ENCODE results near the gene STIL. TPM values are rescaled to one million over a fixed set of nuclear protein-coding genes. Genes with fewer than 3 reads are reported as not detected.

STIL gene
- total RNA-seq, 4 donors from 2014 or later, result 2.8 to 4.2 (median 4.0) TPM

DNA sequence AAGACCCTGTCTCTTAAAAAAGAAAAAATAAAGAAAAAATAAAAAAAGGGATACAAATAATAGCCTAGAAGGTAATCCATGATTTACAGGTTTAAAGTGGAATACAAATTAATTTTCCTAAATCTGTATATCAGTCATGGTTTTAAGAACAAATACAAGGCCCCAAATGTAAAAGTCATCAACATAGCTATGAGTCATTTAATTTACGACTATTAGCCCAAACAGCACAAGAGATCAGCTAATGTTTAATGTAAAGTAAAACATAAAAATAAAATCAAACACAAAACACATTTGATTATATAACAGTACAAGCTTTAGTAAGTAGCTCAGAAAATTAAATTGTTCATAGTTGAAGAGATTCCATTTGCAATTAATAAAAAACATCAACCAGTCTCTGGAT lies 61.6 kb downstream of the STIL start:
- no peaks in the 10 kb centered on the region for H3K4me1 ChIP-seq
- no peaks in the 10 kb centered on the region for H3K9me3 ChIP-seq
- no peaks in the 10 kb centered on the region for H3K36me3 ChIP-seq
- H3K27me3 ChIP-seq, result no peaks in the 10 kb centered on the region
- 92% methylated on average over 1 of the region's 1 CpG for WGBS
- TF ChIP-seq POLR2A (IDR thresholded peaks at IDR 0.05) (no peak), EP300 (IDR thresholded peaks at IDR 0.05) (no peak), POLR2AphosphoS5 (IDR thresholded peaks at IDR 0.05) (no peak)
- TF ChIP-seq, protein P1, sequence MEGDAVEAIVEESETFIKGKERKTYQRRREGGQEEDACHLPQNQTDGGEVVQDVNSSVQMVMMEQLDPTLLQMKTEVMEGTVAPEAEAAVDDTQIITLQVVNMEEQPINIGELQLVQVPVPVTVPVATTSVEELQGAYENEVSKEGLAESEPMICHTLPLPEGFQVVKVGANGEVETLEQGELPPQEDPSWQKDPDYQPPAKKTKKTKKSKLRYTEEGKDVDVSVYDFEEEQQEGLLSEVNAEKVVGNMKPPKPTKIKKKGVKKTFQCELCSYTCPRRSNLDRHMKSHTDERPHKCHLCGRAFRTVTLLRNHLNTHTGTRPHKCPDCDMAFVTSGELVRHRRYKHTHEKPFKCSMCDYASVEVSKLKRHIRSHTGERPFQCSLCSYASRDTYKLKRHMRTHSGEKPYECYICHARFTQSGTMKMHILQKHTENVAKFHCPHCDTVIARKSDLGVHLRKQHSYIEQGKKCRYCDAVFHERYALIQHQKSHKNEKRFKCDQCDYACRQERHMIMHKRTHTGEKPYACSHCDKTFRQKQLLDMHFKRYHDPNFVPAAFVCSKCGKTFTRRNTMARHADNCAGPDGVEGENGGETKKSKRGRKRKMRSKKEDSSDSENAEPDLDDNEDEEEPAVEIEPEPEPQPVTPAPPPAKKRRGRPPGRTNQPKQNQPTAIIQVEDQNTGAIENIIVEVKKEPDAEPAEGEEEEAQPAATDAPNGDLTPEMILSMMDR (IDR thresholded peaks at IDR 0.05), result no peak
- DNase-seq (ENCODE audit: low spot score in 2 of 2), result no peak
- no peak overlapping the region for H3K4me3 ChIP-seq
- no peak overlapping the region for H3K27ac ChIP-seq

DNA sequence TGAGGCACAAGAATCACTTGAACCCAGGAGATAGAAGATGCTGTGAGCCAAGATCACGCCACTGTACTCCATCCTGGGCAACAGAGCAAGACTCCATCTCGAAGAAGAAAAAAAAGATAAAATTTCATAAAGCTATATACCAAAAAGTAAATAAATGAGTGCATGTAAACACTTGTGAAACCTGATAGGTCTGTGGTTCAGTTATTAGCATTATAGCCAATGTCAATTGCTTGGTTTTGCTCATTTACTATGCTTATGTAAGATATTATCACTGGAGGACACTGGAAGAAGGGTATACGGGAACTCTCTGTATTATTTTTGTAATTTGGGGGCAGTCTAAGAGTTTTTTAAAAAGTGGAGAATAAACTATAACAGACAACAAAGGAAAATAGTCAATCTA lies 64.2 kb downstream of the STIL start:
- 97% methylated on average over 3 of the region's 3 CpGs for WGBS
- TF ChIP-seq POLR2A (IDR thresholded peaks at IDR 0.05), result no peak
- TF ChIP-seq POLR2AphosphoS5 (IDR thresholded peaks at IDR 0.05), result no peak
- TF ChIP-seq, protein P1 (IDR thresholded peaks at IDR 0.05), result no peak
- no peak for TF ChIP-seq EP300 (IDR thresholded peaks at IDR 0.05)
- Histone ChIP-seq H3K4me1 (no peaks in the 10 kb centered on the region), H3K9me3 (no peaks in the 10 kb centered on the region), H3K27ac (no peak overlapping the region), H3K36me3 (no peaks in the 10 kb centered on the region), H3K4me3 (no peak overlapping the region), H3K27me3 (no peaks in the 10 kb centered on the region)
- DNase-seq (ENCODE audit: low spot score in 2 of 2), result no peak

DNA sequence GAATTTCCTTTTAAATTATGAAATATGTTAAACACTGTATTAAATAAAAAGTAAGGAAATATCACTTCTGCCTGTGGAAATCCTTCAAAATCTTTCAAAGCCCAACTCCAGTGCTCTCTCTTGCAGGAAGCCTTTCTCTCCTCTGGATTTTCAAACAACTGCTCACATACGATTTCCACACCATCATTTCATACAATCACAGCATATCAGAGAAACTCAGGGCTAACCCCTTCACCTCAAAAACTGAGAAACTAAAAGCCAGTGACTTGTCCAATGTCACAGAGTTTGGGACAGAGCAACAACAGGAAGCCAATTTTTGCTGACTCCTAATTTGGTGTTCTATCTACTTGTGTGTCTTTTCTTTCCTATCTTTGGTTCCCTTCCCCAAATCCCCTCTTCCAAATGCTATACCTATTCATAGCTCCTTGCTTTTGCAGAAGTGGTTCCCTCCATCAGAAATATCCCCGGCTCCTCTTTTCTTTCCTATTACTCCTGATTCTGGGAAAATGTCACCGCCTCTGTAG lies 69.5 kb downstream of the STIL start:
- H3K9me3 ChIP-seq, result no peaks in the 10 kb centered on the region
- H3K4me1 ChIP-seq, result no peaks in the 10 kb centered on the region
- H3K27me3 ChIP-seq, result peaks cover 17% of the 10 kb centered on the region
- H3K4me3 ChIP-seq, result no peak overlapping the region
- TF ChIP-seq, protein P1 (IDR thresholded peaks at IDR 0.05), result no peak
- no peak for TF ChIP-seq POLR2A (IDR thresholded peaks at IDR 0.05)
- no peak for TF ChIP-seq EP300 (IDR thresholded peaks at IDR 0.05)
- no peak for TF ChIP-seq POLR2AphosphoS5 (IDR thresholded peaks at IDR 0.05)
- WGBS, result 86% methylated on average over 3 of the region's 3 CpGs
- no peak overlapping the region for H3K27ac ChIP-seq
- no peak for DNase-seq (ENCODE audit: low spot score in 2 of 2)
- H3K36me3 ChIP-seq, result no peaks in the 10 kb centered on the region

DNA sequence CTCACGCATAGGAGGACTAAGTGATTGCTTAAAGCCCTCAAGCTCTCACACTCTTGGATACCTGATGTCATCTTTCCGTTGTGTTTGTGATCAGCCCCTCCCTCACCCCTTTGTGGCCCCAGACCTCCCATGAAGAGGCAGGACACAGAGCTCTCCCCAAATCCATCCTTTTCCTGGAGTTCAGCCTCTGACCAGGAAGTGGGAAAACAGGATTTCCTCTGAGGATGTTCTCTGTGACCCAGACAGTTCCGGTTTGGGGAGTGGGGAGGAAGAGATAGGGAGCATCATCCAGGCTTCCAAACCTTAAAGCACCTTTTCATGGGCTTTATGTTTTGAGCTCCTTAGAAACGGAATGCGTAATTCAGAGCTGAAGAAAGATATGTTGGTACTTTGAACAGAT lies 70.0 kb downstream of the STIL start:
- Histone ChIP-seq H3K4me3 (no peak overlapping the region), H3K27ac (no peak overlapping the region), H3K4me1 (no peaks in the 10 kb centered on the region), H3K27me3 (peaks cover 17% of the 10 kb centered on the region), H3K36me3 (no peaks in the 10 kb centered on the region), H3K9me3 (no peaks in the 10 kb centered on the region)
- DNase-seq (ENCODE audit: low spot score in 2 of 2), result no peak
- 63% methylated on average over 5 of the region's 5 CpGs for WGBS
- no peak for TF ChIP-seq POLR2AphosphoS5 (IDR thresholded peaks at IDR 0.05)

DNA sequence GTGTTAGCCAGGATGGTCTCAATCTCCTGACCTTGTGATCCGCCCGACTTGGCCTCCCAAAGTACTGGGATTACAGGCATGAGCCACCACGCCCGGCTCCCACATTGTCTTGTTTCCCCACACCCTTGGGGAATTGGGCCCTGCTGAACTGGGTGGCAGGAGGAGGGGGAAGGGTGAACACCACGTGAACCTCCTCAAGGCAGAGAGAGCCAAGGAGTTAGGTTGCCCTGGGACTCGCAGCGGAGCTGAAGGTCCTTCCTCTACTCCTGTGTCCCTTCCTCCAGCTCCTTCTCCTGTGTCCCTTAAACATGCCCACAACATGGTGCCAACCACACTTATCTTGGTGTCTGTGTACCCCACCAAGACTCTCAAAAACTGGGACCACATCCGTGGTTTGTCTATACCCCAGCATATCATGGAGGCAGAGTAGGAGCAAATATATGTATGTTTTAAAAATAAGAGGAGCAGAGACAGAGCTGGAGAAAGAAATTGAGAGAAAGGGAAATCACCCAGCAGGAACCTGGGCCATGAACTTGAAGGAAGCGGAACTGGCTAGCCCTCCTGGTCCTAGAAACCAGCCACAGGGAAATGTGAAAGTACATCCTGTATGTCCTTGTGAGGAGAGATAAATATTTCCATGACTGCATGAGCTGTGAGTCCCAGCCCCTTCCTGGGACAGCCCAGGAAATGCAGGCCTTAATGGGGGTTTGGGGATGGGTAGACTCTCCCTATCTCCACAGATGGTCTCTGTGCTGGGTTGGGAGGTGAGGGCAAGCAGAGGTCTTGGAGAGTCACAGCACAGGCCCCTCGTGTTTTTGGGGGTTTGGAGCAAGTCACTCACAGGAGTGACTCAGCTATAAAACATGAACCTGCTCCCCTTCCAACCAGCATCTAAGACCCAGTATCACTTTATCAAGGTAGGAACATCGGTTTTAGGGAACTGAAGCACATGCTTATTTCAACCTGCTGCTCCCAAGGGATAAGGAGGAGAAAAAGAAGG lies 72.5 kb downstream of the STIL start:
- WGBS, result 82% methylated on average over 11 of the region's 11 CpGs
- DNase-seq (ENCODE audit: low spot score in 2 of 2), result no peak
- no peak overlapping the region for H3K27ac ChIP-seq

More for the DNA sequence above, 72.5 kb downstream of the STIL start:
- no peaks in the 10 kb centered on the region for H3K36me3 ChIP-seq
- TF ChIP-seq POLR2A (IDR thresholded peaks at IDR 0.05), result no peak
- TF ChIP-seq, protein P1 (IDR thresholded peaks at IDR 0.05), result no peak
- TF ChIP-seq EP300 (IDR thresholded peaks at IDR 0.05), result no peak
- TF ChIP-seq POLR2AphosphoS5 (IDR thresholded peaks at IDR 0.05), result no peak
- peaks cover 17% of the 10 kb centered on the region for H3K27me3 ChIP-seq
- no peak overlapping the region for H3K4me3 ChIP-seq
- no peaks in the 10 kb centered on the region for H3K9me3 ChIP-seq
- no peaks in the 10 kb centered on the region for H3K4me1 ChIP-seq

All from suprapubic skin (tissue), 4 donors.